ENCODE data around the gene SLC4A8.

- TF ChIP-seq POLR2AphosphoS5 (IDR thresholded peaks at IDR 0.05) (peak in 2 of 3 donors; percentile 27 to 34), POLR2A (IDR thresholded peaks at IDR 0.05) (no peak), CTCF (IDR thresholded peaks at IDR 0.05) (no peak), EP300 (IDR thresholded peaks at IDR 0.05) (no peak)
Measured at GRCh38 chr12:51430196-51430895, 5.7 kb downstream of the SLC4A8 start.
